GM10248 (cell line): ENCODE results near the gene DEPDC1B.

Experiments
- CTCF ChIA-PET: fragments of 300-600 bp; sonication (Branson Sonifier 250); formaldehyde crosslinking; extraction: SDS; loops from one replicate; lab custom pipeline; 2021; ENCODE audit warnings: antibody characterized with exemption; lab: Yijun Ruan, JAX
- POLR2A ChIA-PET: fragments of 350-650 bp; sonication (Branson Sonifier 250); formaldehyde crosslinking; extraction: SDS; loops from one replicate; lab custom pipeline; 2020; ENCODE audit warnings: antibody characterized with exemption; lab: Yijun Ruan, JAX
- DNase-seq: peaks from one replicate; pipeline ENCODE4 v3.0.0; 2012; ENCODE audit errors: extremely low spot score
- TF ChIP-seq, protein P1 (sequence below): IDR thresholded peaks from 2 replicates; pipeline ENCODE4 v1.5.1; 2012; ENCODE audit warnings: mild to moderate bottlenecking, low read depth; ENCODE audit errors: extremely low read depth, missing control alignments, control extremely low read depth

The DEPDC1B gene

DNA sequence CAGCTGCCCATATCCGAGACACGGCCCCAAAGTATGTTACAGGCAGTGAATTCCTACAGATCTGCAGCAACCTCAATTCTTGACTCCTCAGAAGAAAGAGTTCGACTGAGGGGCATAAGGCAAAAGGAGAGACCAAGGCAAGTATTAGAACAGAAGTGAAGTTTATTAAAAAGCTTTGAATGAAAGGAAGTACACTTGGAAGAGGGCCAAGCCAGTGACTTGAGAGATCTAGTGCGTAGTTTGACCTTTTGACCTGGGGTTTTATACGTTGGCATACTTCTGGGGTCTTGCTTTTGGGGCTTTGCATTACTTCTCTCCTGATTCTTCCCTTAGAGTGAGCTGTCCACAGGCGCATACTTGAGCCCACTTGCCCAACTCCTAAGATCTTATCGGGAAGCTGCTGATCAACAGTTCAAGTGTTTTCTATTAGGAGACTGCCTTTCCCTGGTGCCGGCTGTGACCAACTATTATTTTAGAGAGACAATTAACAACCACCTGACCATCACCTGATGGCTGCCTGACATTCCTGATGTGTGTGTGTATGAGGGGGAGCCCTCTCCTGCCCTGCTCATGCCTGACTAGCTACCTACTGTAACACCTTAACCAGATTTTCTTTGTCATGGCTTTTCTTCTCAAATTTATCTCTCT lies 1.5 kb upstream of the DEPDC1B start:
- POLR2A ChIA-PET: interaction anchor here (0.5 kb wide), 1 partner anchor 1694 kb away, joined by 4 read pairs; no protein-coding TSS in a partner anchor
- CTCF ChIA-PET: interaction anchor here (1.0 to 6.5 kb wide), 5 partner anchors 9 to 890 kb away, joined by 4 to 72 read pairs (median 9); no protein-coding TSS in a partner anchor
- no peak for DNase-seq
- TF ChIP-seq, protein P1, sequence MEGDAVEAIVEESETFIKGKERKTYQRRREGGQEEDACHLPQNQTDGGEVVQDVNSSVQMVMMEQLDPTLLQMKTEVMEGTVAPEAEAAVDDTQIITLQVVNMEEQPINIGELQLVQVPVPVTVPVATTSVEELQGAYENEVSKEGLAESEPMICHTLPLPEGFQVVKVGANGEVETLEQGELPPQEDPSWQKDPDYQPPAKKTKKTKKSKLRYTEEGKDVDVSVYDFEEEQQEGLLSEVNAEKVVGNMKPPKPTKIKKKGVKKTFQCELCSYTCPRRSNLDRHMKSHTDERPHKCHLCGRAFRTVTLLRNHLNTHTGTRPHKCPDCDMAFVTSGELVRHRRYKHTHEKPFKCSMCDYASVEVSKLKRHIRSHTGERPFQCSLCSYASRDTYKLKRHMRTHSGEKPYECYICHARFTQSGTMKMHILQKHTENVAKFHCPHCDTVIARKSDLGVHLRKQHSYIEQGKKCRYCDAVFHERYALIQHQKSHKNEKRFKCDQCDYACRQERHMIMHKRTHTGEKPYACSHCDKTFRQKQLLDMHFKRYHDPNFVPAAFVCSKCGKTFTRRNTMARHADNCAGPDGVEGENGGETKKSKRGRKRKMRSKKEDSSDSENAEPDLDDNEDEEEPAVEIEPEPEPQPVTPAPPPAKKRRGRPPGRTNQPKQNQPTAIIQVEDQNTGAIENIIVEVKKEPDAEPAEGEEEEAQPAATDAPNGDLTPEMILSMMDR: no peak

GRCh38 chr5:60700416-60700757 lies 421 bp upstream of the DEPDC1B start:
- DNase-seq: peak; percentile 13
- POLR2A ChIA-PET: interaction anchor here (1.2 kb wide), 1 partner anchor 245 kb away, joined by 4 read pairs; the partner anchor contains the start of genes ERCC8 and NDUFAF2
- TF ChIP-seq, protein P1: no peak
- CTCF ChIA-PET: interaction anchor here (0.8 to 6.5 kb wide), 8 partner anchors 10 to 890 kb away, joined by 3 to 72 read pairs (median 6); no protein-coding TSS in a partner anchor

DNA sequence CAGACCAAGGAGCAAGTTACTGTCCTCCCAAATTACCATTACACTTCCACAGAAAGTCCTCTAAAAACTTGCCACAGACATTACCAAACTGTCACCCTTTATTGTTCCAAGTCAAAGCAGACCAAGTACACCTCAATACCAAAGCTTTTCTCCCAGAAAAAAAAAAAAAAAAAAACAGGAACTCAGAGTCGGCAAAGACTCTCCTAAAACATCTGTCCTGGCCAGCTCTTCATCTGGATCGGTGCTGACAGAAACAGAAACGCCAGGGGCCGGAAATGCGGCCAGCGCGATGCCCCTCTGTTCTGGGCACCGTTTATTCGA lies 718 bp downstream of the DEPDC1B start:
- CTCF ChIA-PET: interaction anchor here (0.9 to 6.5 kb wide), 10 partner anchors 10 to 889 kb away, joined by 3 to 72 read pairs (median 5); no protein-coding TSS in a partner anchor
- TF ChIP-seq, protein P1: no peak
- DNase-seq: no peak
- POLR2A ChIA-PET: interaction anchor here (0.6 kb wide), 1 partner anchor 1182 kb away, joined by 4 read pairs; no protein-coding TSS in a partner anchor

GRCh38 chr5:60698336-60698735 lies 1.6 kb downstream of the DEPDC1B start:
- DNase-seq: no peak
- TF ChIP-seq, protein P1: no peak
- ChIA-PET CTCF (interaction anchor here (0.9 to 6.5 kb wide), 5 partner anchors 9 to 888 kb away, joined by 3 to 72 read pairs (median 3); no protein-coding TSS in a partner anchor), POLR2A (no interaction called here)

GRCh38 chr5:60690326-60690725 lies 9.6 kb downstream of the DEPDC1B start:
- DNase-seq: no peak
- TF ChIP-seq, protein P1: no peak
- ChIA-PET POLR2A (no interaction called here), CTCF (interaction anchor here (4.3 to 6.3 kb wide), 2 partner anchors 9 to 13 kb away, joined by 20 to 72 read pairs; partner anchors contain the start of gene DEPDC1B)

- ChIA-PET CTCF (interaction anchor here (0.7 to 6.3 kb wide), 9 partner anchors 9 to 879 kb away, joined by 3 to 72 read pairs (median 5); partner anchors contain the start of gene DEPDC1B), POLR2A (no interaction called here)
- TF ChIP-seq, protein P1: no peak
- no peak for DNase-seq
These were observed 11.0 kb downstream of the DEPDC1B start for GRCh38 chr5:60688980-60689379.
